OCI-LY7 (cell line): Measurements from ENCODE around the gene SAP30.

Source experiments
- EZH2phosphoT487 ChIP-seq: fragments of 200-600 bp; sonication (generic); IDR thresholded peaks from 2 replicates; pipeline ENCODE4 v1.6.1; 2018; ENCODE audit warnings: low read depth, borderline replicate concordance, mild to moderate bottlenecking, mixed run types, antibody characterized with exemption, low read length, moderate library complexity, mixed read lengths
- TF ChIP-seq, protein P1 (sequence below): fragments of 200-600 bp; sonication (generic); conservative IDR thresholded peaks from 2 replicates; pipeline ENCODE4 v1.5.1; 2014; ENCODE audit warnings: mild to moderate bottlenecking, antibody characterized with exemption, low read length, moderate library complexity, mixed read lengths

GRCh38 chr4:173347467-173347866 lies 23.3 kb upstream of the SAP30 start:
- TF ChIP-seq, protein P1, sequence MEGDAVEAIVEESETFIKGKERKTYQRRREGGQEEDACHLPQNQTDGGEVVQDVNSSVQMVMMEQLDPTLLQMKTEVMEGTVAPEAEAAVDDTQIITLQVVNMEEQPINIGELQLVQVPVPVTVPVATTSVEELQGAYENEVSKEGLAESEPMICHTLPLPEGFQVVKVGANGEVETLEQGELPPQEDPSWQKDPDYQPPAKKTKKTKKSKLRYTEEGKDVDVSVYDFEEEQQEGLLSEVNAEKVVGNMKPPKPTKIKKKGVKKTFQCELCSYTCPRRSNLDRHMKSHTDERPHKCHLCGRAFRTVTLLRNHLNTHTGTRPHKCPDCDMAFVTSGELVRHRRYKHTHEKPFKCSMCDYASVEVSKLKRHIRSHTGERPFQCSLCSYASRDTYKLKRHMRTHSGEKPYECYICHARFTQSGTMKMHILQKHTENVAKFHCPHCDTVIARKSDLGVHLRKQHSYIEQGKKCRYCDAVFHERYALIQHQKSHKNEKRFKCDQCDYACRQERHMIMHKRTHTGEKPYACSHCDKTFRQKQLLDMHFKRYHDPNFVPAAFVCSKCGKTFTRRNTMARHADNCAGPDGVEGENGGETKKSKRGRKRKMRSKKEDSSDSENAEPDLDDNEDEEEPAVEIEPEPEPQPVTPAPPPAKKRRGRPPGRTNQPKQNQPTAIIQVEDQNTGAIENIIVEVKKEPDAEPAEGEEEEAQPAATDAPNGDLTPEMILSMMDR = no peak
- TF ChIP-seq EZH2phosphoT487 = no peak
